Epithelial cell of esophagus (primary cell): Measurements from ENCODE around the gene EBF3.
A peak's percentile ranks its signal among the peaks of the same experiment; 100 is the strongest.

ENCODE experiments used
- DNase-seq: peaks from one replicate; pipeline ENCODE4 v3.0.0; 2010; ENCODE audit warnings: low read depth
- H3K4me3 ChIP-seq: 2 replicates; pipeline ENCODE4 v1.5.1; 2011; ENCODE audit warnings: mild to moderate bottlenecking, low read length, control low read depth
- TF ChIP-seq, protein P1 (sequence below): IDR thresholded peaks from 2 replicates; pipeline ENCODE4 v1.5.1; 2011; ENCODE audit warnings: low read depth, mild to moderate bottlenecking, low read length, control low read depth, inconsistent platforms; ENCODE audit not compliant: insufficient read depth; ENCODE audit errors: missing control alignments

Gene EBF3

DNA sequence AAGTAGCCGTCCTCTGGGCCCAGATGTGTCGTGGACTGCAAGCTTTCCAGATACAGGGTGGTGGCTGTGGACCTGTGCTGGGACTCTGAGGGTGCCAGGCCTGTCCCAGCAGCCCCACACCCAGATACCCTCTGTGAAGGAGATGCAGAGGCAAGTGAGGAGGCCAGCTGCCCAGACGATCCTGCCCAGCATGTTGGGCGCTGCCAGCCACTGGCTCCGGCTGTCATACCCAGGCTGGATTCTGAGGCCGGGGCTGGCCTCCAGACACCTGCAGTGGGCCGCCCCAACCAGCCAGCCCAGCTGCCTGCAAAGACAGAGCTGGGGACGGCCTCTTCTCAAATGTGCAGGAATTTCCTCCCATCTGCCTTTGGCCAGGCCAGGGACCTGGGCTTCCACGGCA lies 39.1 kb upstream of the EBF3 start:
- no peak overlapping the region for H3K4me3 ChIP-seq
- no peak for DNase-seq
- TF ChIP-seq, protein P1, sequence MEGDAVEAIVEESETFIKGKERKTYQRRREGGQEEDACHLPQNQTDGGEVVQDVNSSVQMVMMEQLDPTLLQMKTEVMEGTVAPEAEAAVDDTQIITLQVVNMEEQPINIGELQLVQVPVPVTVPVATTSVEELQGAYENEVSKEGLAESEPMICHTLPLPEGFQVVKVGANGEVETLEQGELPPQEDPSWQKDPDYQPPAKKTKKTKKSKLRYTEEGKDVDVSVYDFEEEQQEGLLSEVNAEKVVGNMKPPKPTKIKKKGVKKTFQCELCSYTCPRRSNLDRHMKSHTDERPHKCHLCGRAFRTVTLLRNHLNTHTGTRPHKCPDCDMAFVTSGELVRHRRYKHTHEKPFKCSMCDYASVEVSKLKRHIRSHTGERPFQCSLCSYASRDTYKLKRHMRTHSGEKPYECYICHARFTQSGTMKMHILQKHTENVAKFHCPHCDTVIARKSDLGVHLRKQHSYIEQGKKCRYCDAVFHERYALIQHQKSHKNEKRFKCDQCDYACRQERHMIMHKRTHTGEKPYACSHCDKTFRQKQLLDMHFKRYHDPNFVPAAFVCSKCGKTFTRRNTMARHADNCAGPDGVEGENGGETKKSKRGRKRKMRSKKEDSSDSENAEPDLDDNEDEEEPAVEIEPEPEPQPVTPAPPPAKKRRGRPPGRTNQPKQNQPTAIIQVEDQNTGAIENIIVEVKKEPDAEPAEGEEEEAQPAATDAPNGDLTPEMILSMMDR = no peak

DNA sequence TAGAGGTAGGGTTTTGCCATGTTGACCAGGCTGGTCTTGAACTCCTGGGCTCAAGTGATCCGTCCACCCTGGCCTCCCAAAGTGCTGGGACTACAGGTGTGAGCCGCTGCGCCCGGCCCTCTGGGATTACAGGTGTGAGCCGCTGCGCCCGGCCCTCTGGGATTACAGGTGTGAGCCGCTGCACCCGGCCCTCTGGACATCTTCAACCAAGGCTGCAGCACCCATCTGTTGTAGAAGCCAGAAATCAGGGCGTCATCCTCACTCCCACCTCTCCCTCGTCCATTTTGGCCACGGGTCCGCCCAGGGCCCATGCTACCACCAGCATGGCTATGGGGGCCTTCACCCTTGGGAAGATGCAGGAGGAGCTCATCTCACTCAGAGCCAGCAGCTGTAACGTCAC lies 38.5 kb upstream of the EBF3 start:
- no peak overlapping the region for H3K4me3 ChIP-seq
- no peak for DNase-seq
- TF ChIP-seq, protein P1 = no peak

DNA sequence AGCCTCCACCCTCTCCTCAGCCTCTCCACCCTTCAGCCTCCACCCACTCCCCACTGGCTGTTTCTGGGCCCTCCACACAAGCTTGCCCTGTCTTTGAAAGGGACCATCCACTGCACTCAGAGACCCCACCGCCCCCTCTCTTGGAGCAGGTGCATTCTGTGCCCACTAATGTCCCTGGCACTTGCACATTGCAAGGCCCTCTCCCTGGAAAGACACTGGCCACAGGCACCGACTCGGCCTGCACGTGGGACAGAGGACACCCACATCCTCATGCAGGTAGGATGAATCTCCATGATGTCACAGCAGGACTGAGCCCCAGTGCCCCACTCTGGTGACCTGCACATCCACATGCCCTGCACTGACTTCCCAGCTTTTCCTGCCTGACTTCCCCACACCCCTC lies 36.8 kb upstream of the EBF3 start:
- TF ChIP-seq, protein P1 = no peak
- H3K4me3 ChIP-seq = no peak overlapping the region
- no peak for DNase-seq

DNA sequence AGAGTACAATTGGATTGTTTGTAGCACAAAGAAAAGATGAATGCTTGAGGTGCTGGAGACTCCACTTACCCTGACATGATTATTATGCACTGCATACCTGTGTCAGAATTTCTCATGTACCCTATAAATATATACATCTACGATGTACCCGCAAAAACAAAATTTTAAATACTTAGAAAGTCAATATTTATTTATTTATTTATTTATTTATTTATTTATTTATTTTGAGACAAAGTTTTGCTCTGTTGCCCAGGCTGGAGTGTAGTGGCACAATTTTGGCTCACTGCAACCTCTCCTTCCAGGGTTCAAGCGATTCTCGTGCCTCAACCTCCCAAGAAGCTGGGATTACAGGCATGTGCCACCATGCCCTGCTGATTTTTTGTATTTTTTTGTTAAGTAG lies 35.1 kb upstream of the EBF3 start:
- H3K4me3 ChIP-seq = no peak overlapping the region
- no peak for DNase-seq
- TF ChIP-seq, protein P1 = no peak

DNA sequence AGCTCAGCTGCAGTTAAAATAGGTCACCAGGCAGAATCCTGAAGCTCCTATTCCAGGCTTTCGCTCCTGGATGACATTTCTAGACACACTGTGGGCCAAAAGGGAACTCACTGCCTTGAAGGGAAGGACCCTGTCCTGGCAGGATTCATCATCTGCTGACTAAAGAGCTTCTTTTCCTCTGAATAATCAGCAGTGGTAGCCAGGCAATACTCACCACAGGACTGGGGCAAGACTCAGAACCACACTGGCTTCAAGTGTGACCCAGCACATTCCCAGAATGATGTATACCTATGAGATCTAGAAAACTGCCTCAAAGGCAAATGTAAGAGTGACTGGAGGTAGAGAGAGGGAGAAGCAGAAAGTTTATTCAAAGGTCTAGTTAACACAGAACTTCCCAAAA lies 29.5 kb upstream of the EBF3 start:
- peak; percentile 44 for DNase-seq
- TF ChIP-seq, protein P1 = no peak
- H3K4me3 ChIP-seq = no peak overlapping the region

DNA sequence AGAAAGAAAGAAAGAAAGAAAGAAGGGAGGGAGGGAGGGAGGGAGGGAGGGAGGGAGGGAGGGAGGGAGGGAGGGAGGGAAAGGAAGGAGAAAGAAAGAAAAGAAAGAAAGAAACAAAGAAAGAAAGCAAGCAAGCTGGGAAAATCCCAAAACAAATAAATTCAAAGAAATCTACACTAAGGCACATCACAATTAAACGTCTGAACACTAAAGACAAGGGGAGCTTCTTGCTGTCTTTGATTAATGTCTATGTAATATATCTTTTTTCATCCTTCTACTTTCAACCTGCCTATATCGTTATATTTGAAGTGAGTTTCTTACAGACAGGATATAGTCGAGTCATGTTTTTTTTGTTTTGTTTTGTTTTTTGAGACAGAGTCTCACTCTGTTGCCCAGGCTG lies 28.3 kb upstream of the EBF3 start:
- TF ChIP-seq, protein P1 = no peak
- DNase-seq = no peak
- no peak overlapping the region for H3K4me3 ChIP-seq

DNA sequence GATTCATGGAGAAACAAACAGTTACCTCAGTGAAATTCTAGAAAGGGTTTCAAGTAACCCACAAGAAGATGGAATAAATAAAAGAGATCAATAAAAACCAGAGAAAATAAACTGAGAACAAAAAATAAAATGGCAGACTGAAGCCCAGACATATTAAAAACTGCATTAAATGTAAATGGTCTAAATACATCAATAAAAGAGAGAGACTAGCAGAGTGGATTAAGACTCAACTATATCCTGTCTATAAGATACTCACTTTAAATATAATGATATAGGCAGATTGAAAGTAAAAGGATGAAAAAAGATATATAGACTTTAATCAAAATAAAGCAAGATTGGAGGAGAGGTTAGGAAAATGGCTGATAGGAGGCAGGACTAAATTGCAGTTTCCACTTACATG lies 18.8 kb upstream of the EBF3 start:
- no peak for DNase-seq
- no peak overlapping the region for H3K4me3 ChIP-seq
- TF ChIP-seq, protein P1 = no peak
